Suppressor macrophage (primary cell): Measurements from ENCODE around the gene SYT1.

Source experiments
- DNase-seq, 4 experiments: peaks; one replicate each; pipeline ENCODE4 v3.0.0-alpha.2; 2020 to 2022

Gene SYT1

GRCh38 chr12:78898416-78898815, 33.8 kb downstream of the SYT1 start:
- DNase-seq = no peak

DNA sequence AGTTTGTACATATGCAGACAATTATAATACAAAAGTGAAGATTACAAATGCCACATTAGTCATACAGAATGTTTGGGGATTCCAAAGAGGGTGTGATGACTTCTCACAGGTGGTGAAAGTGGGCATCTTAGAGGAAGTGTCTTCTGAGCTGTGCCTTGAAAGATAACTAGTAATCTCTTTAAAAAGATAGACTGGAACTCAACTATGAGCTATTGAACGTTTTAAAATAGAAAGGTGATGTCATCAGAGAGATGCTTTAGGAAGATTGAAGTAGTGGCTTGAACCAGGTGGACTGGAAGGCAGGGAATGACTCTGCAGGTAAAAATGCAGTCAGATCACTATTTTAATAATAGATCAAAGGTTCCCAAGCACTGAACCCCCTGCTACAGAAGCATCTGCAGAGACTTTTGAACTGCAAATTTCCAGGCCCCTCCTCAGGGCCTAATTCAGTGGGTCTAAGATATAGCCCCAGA, 50.3 kb downstream of the SYT1 start:
- DNase-seq = no peak

DNA sequence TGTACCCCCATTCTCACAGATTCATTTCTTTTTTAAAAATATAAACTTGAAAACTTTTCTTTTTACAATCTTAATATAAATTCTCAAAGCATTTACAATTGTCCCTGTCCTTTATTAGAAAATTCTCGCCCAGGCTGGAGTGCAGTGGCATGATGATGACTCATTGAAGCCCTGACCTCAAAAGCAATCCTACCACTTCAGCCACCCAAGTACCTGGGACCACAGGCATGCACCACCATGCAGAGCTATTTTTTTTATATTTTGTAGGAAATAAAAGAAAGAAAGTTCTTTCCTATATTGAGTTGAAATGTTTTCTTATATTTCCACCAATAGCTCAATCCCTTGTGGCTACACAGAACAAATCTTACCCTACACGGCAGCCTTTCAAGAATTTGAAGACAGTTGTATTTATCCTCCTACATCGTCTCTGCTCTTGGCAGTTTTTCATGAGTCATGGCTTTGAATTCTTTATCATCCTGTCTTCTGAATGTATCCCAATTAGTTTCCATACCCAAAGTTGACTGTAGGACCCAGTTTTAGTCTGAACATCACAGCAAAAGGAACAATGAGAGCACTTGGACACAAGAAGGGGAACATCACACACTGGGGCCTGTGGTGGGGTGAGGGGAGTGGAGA, 52.4 kb downstream of the SYT1 start:
- DNase-seq = no peak

- DNase-seq = no peak
These were observed 52.9 kb downstream of the SYT1 start for GRCh38 chr12:78917513-78917912.

- no peak for DNase-seq
These were observed 53.7 kb downstream of the SYT1 start for GRCh38 chr12:78918268-78918667.

DNA sequence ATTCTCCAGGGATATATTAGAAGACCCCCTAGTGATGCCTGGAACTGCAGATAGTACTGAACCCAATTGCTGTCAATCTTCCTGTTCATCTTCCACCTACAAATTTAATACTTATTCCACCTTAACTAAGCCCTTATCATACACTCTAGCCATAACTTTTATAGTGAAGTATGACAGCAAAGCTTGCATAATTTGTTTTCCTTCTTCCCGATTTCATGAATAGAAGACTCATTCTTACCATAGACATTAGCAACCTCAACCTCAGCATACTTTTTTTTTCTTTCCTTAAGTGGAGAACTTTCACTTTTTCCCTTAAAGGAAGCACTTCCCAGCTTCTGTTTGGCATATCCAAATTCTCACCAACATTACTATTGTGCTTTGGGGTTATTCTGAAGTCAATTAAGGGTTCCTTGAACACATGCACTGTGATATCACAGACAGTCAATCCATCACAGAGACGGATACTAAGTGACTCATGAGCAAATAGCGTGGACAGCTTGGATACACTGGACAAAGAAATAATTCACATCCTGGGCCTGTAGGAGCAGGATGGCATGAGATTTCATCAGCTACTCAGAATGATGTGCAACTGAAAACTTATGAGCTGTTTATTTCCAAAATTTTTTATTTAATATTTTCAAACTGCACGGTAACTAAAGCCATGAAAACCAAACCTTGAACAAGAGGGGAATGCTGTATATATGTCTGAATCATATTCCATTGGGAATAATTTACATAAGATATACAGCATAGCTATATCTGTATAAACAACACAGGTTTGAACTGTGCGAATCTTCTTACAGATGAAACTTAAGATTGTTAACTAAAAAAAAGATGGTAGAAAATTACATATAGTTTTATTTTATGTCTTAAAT, 63.9 kb downstream of the SYT1 start:
- DNase-seq = no peak

- no peak for DNase-seq
These were observed 64.5 kb downstream of the SYT1 start for GRCh38 chr12:78929075-78929418.

- DNase-seq = no peak
These were observed 67.0 kb downstream of the SYT1 start for GRCh38 chr12:78931466-78931990.

DNA sequence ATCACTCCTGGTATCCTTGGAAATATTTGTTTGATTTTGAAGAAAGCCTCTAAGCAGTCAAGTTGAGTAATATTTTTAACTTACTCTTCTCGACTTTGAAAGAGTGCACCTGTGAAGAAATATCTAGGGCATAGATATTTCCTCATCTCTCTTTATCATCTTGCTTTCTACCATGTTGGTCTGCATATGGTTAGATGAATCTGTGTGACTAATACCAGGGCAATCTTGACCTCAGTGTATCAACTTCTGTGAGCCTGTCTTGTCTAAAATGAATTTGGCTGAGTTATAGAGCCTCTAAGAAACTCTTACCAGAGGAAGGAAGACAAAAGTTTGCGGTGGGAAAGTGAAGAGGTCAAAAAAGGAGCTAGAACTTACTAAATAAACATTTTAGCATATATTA, 68.4 kb downstream of the SYT1 start:
- DNase-seq = no peak

DNA sequence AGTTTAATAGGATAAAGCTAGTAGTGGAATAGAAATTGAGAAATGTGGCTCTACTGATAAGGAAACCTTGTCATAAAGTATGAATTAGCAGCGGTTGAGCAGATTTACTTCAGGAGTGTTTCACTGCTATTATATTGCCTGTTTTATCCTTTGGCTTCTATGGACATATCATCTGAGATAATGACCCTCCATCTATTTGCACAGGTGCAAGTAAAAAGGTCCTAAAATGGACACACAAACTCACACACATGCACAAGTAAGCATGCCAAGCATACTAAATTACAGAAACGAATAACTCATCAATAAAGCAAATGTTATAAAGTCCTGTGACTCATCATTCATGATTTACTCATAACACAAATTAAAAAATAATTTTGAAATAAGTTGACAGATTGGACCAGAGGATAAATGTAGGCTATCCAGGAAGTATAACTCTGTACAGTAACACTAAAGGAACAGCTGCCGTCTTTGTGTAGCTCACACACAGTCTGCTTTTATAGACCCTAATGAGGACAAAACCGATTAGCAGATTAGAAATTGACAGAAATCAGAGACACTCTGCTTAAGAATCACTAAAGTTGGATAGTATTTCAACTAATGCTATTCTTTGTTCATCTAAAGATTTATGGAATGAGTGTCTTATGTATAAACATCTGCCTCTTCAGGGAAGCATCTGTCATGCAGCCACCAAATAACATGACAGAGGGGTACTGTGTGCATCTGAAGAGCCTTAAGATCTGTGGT, 73.9 kb downstream of the SYT1 start:
- DNase-seq = no peak

GRCh38 chr12:78949532-78949931, 85.0 kb downstream of the SYT1 start:
- DNase-seq = no peak

DNA sequence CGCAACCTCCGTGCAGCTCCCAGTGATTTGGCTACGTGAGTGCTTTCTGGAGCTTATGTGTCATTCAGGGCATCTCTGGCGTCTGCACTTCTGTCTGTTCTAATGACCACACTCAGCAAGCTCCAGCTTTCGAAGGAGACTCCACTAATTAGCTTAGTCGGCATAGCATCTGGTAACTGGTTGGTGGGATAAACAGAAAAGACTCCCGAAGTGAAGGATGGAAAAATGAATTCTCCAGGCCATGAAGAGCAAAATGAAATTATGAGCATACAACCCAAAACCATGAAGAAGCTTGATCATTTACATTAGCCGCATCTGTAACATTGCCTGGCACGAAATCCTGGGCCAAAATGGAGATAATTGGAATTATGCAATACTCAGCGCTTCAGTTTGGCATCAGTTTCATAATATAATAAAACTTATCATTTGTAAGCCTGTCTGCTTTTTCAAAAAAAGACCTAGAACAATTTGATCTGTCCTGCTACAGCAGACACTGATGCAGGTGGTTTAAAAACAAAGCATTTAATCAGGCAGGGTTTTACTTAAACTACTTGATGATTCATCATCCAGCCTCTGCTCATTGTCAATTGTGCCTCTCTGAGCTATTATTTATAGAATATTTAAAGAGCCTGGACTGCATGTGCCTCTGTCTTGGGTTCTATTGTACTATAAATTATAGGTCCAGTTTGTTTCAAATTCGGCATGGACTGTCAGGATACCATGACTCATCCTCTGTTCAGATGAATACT, 87.4 kb downstream of the SYT1 start:
- DNase-seq = no peak

- no peak for DNase-seq
These were observed 88.0 kb downstream of the SYT1 start for GRCh38 chr12:78952552-78952929.

- no peak for DNase-seq
These were observed 94.4 kb downstream of the SYT1 start for GRCh38 chr12:78958941-78959340.

DNA sequence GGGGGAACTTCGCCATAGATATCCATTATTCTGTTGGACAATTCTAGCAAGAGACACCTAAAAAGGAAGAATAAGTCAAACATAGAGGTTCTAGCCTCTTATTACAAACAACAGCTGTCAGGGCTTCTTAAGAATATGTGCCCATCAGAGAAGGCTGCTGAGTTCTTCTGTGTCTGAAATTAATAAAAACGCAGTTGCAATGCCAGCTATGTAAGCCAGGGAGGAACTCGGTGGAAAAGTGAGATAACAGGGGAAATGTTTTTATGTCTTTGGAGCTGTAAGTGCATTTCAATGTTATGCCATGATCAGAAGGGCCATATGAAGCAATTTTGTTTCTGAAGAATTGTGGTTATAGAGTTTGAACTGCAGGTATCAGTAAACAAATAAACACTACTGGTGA, 95.0 kb downstream of the SYT1 start:
- no peak for DNase-seq

- no peak for DNase-seq
These were observed 96.6 kb downstream of the SYT1 start for GRCh38 chr12:78961171-78961570.

DNA sequence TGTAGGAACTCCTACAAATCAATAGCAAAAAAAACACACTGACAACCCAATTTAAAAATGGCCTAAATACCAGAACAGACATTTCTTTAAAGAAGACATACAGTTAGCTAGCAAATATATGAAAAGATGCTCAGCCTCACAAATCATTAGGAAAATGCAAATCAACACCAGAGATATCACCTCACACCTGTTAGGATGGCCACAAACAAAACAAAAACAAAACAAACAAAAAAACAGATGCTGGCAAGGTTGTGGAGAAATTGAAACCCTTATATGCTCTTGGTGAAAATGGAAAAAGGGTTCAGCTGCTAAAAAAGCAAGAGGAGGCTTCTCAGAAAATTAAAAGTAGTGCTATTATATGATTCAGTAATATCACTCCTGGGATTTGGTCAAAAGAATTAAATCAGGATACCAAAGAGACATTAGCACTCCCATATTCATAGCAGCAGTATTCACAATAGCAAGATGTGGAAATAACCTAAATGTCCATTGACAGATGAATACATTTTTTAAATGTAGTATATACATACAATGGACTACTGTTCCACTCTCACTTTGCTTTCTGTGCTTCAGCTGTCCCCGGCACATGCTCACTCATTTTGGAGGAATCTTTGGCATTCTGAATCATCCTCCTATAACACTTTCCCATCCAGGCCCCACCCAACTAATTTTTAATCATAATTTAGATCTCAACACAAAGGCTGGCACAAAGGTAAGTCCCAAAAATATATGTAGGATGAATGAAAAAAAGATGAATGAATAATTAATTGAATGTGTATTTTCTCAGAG, 99.1 kb downstream of the SYT1 start:
- no peak for DNase-seq

DNA sequence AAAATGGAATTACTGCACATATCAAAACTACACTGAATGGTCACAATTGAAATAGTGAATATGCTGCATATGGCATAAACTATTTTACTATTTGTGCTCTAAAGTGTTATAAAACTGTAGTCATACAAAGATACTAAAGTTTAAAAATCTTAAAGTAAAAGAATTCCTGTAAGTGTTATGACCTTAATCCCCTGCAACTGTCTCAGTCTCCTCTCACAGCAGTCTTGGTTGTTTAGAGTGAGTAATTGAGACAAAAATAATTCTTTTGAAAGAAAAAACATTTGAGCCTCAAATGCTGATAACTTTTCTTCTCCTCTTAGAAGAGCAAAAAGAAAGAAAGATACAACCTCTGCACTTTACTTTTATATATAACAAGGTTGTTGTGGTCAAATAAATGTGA, 99.9 kb downstream of the SYT1 start:
- DNase-seq = no peak

DNA sequence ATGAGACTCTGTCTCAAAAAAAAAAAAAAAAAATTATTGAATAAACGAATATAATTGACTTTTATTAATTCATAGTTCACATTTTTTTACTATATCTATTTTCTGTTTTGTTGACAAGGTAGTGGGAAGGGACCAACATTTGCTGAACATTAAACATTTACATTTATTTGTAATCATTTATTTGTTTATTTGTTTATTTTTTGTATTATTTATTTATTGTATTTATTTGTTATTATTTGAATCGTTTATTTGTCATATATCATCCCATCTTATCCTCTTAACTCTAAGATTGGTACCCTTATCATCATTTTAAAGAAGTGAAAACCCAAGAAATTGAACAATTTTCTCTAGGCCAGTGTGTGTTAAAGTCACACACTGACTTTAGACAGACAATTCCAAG, 101.5 kb downstream of the SYT1 start:
- no peak for DNase-seq

DNA sequence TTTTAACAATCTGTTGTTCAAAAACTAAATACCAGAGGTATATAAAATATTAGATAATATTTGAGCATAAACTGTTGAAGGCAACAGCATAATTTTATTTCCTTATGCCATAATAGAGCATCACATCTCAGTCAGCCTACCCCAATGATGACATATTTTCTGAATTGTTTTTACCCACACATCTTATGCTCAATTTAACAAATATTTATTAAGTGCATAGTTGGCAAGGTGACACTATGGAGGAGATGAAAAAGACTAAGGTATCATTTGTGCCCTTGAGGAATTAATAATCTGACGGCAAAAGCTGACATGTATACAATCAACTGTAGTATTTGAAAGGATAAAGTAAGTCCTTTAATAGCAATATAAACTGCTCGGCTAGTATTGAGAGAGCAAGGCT, 102.4 kb downstream of the SYT1 start:
- no peak for DNase-seq

DNA sequence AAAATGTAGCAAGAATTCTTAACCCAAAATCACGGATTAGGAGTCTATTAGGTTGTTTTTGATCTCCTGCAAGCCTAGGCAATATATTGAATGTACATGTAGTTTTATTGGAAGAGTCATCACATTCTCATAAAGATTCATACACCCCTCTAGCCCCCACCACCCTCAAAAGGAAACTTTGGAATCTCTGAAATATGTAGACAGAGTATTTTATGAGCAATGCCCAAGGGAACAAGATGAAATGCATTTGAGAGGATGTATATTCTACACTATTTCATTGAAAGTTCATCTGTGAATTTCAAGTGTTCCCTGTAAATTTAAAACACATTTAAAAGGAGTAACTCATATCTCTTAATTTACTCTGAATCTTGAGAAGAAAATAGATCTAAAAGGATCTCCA, 103.7 kb downstream of the SYT1 start:
- DNase-seq = no peak

DNA sequence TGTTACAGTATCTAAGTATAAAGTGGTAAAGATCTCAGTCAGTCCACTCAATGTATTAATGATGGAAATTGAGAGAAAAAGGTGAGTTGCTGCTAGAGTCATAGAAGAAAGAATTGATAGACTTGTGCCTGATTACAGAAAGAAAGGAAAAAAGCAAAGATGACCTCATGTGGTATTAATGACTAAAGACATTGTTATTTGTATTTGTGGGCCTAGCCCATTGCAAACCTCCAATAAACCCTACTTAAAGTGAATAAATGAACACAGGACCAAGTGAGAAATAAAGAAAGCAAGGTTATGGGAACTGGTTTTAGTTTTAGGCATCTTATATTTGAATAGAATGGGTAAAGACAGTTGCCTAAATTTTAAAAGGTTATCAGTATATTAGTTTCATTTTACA, 105.5 kb downstream of the SYT1 start:
- DNase-seq = no peak
